ENCODE data around the gene ZNF683. TPM values are rescaled to one million over a fixed set of nuclear protein-coding genes. Genes with fewer than 3 reads are reported as not detected.

Gene ZNF683
- total RNA-seq, 6 experiments from 2014 or later, result 0.19 TPM; not detected in 5

DNA sequence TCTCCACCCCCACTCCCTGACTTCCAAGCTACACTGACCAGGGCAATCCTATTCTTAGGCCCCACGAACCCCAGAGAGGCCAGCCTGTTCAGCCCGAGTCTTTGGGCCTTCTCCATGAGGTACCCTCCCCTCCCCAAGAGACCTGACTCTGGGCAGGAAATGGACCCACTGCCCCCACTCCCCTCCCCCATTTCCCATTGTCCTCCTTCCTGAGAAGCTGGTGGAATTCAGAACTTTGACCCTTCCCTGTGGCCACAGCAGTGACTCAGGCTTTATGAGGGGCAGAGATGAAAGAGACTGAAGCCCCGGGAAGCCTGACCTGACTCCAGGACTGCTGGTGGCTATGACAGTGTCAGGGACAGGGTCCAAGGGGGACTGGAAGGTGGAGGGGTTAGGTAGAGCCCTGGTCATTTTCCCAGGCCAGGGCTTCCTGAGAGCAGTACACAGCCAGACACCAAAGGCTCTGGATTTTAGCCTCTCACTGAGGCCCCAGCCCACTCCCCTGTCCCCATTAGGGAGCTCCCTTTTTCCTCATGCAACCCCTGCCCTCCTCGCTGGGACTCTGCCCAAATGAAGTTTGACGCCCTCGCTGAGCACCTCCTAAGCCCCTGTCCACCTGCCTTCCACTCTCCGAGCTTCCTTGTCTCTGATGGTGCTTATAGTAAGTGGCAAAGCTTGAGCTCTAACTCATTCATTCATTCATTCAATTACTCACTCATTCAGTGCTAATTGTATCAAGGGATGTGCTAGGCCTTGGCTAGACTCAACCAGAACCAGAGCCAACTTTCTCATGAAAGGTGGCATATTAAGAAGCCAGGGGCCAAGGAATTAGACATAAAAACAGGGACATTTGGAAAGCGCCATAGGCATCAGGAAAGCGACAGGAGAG lies 21.6 kb downstream of the ZNF683 start:
- 60% methylated on average over 7 of the region's 9 CpGs for WGBS (ENCODE audit: insufficient coverage, low coverage, low lambda C conversion rate, missing lambda C conversion rate)
- H3K4me1 ChIP-seq, result peaks cover 0 to 9% (median 0%) of the 10 kb centered on the region in 4 donors
- no peaks in the 10 kb centered on the region for H3K27me3 ChIP-seq
- peak in 1 of 3 donors; percentile 46 for DNase-seq
- H3K36me3 ChIP-seq, result no peaks in the 10 kb centered on the region
- ATAC-seq, result peak in 3 of 4 donors; percentile 15 to 82 (median 42)
- no peak for TF ChIP-seq CTCF (IDR thresholded peaks at IDR 0.05)
- no peak for TF ChIP-seq POLR2A (IDR thresholded peaks at IDR 0.05)
- intact Hi-C loops (cut with DNase I), result no loop called here
- no peak overlapping the region for H3K27ac ChIP-seq
- H3K9me3 ChIP-seq, result no peaks in the 10 kb centered on the region
- H3K4me3 ChIP-seq, result no peak overlapping the region

DNA sequence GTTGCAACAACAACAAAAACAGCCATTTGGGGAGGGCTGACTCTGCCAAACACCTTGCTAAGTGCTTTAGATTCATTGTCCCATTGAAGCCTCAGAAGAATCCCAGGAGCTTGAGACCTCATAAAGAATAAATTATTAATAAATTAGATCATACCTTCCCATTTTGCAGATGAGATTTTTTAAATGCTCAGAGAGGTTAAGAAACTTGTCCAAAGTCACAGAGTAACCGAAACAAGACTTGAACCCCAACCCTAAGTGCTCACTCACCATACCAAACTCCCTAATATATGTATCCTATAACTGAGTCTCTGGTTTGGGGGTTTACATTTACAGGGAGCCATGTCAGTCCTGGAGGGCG lies 22.2 kb downstream of the ZNF683 start:
- Histone ChIP-seq H3K9me3 (no peaks in the 10 kb centered on the region), H3K4me3 (no peak overlapping the region), H3K27ac (no peak overlapping the region), H3K36me3 (no peaks in the 10 kb centered on the region), H3K4me1 (peaks cover 0 to 9% (median 0%) of the 10 kb centered on the region in 4 donors), H3K27me3 (no peaks in the 10 kb centered on the region)
- 100% methylated on average over 1 of the region's 2 CpGs for WGBS (ENCODE audit: insufficient coverage, low coverage, low lambda C conversion rate, missing lambda C conversion rate)
- ATAC-seq (no peak), DNase-seq (no peak)
- intact Hi-C loops (cut with DNase I), result no loop called here
- no peak for TF ChIP-seq POLR2A (IDR thresholded peaks at IDR 0.05)
- no peak for TF ChIP-seq CTCF (IDR thresholded peaks at IDR 0.05)

- H3K27me3 ChIP-seq, result no peaks in the 10 kb centered on the region
- WGBS (ENCODE audit: insufficient coverage, low coverage, low lambda C conversion rate, missing lambda C conversion rate), result 94% methylated on average over 4 of the region's 5 CpGs
Measured at GRCh38 chr1:26349877-26350244, 22.7 kb downstream of the ZNF683 start.

GRCh38 chr1:26349188-26349876 lies 23.2 kb downstream of the ZNF683 start:
- TF ChIP-seq POLR2A (IDR thresholded peaks at IDR 0.05) (no peak), CTCF (IDR thresholded peaks at IDR 0.05) (no peak)
- intact Hi-C loops (cut with DNase I), result no loop called here
- Histone ChIP-seq H3K4me3 (no peak overlapping the region), H3K9me3 (no peaks in the 10 kb centered on the region), H3K4me1 (peaks cover 0 to 9% (median 0%) of the 10 kb centered on the region in 4 donors), H3K27ac (no peak overlapping the region), H3K36me3 (no peaks in the 10 kb centered on the region), H3K27me3 (no peaks in the 10 kb centered on the region)
- DNase-seq, result no peak
- 87% methylated on average over 7 of the region's 7 CpGs for WGBS (ENCODE audit: insufficient coverage, low coverage, low lambda C conversion rate, missing lambda C conversion rate)
- no peak for ATAC-seq

More at GRCh38 chr1:26349877-26350244, 22.7 kb downstream of the ZNF683 start:
- no peak for ATAC-seq
- Histone ChIP-seq H3K4me1 (peaks cover 0 to 9% (median 0%) of the 10 kb centered on the region in 4 donors), H3K9me3 (no peaks in the 10 kb centered on the region), H3K27ac (no peak overlapping the region), H3K4me3 (no peak overlapping the region), H3K36me3 (no peaks in the 10 kb centered on the region)
- TF ChIP-seq CTCF (IDR thresholded peaks at IDR 0.05), result no peak
- TF ChIP-seq POLR2A (IDR thresholded peaks at IDR 0.05), result no peak
- no peak for DNase-seq
- intact Hi-C loops (cut with DNase I), result no loop called here

All from right lobe of liver (tissue), 6 donors.